ENCODE measurements around the gene USP37.
"Not testable (repeated sequence)": the region's sequence is repeated elsewhere in the genome, so short reads cannot be mapped to it uniquely, and the experiment has no call there.

Gene USP37

DNA sequence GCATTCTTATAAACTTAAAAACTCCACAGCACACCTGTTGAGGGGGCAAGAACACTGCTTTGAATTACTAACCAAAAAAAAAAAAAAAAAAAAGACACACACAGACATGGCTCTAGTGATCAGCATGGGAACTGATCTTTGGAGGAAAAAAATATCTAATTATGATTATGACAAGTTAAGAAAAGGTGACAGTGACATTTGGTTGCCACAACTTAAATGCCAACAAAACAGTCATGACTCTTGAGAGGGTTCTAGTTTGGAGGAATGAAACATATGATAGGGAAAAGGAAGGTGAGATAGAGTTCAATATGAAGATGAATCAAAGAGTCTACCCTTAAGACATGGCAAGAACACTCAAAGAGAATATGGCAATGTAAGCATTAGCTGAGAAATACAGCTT, 20.6 kb downstream of the USP37 start:
- no peak for DNase-seq

DNA sequence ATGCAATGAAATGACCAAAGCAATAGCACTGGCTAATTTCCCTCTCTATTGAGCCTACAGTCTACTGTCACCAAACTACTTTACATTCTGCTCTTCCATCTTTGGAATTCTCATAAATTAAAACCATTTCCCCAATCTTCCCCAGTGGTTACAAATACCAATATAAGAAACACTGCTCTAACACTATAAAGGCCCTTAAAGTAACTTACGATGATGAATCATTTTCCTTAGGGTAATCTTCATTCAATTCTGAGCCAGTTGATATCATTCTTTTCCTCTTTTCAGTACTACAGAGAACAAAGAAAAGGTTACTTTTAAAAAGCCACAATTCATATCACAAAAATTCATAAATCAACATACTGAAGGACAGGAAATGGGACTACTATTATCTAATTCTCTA, 22.1 kb downstream of the USP37 start:
- DNase-seq, result no peak

- DNase-seq, result no peak
Measured at GRCh38 chr2:218540015-218540414, 28.1 kb downstream of the USP37 start.

GRCh38 chr2:218536804-218537494, 31.2 kb downstream of the USP37 start:
- DNase-seq, result no peak

GRCh38 chr2:218529990-218530389, 38.2 kb downstream of the USP37 start:
- no peak for DNase-seq

GRCh38 chr2:218528409-218528808, 39.7 kb downstream of the USP37 start:
- not testable (repeated sequence) for DNase-seq

- no peak for DNase-seq
Measured at GRCh38 chr2:218523651-218524050, 44.5 kb downstream of the USP37 start.

DNA sequence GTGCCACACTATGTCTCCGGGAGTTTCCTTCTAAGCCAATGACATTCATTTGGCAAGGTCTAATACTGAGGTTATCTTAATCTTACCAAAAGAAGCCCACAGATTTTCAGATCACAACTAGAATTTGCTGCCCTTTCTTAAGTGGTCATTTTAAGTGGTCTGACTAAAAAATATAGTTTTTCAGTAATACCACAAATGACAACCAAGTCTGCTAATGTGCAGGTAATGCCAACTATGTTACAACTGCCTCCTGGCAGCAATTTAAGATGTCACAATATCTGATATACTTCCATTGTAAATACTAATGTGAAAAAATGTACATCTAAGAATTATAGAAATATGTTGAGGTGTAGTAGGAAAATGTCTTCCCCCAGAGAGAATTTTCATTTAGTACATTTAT, 49.3 kb downstream of the USP37 start:
- DNase-seq, result no peak

- no peak for DNase-seq
Measured at GRCh38 chr2:218517434-218518206, 50.5 kb downstream of the USP37 start.

- DNase-seq, result no peak
Measured at GRCh38 chr2:218516614-218517013, 51.5 kb downstream of the USP37 start.

- no peak for DNase-seq
Measured at GRCh38 chr2:218513676-218514075, 54.5 kb downstream of the USP37 start.

GRCh38 chr2:218508299-218508698, 59.9 kb downstream of the USP37 start:
- no peak for DNase-seq

GRCh38 chr2:218505754-218506371, 62.3 kb downstream of the USP37 start:
- DNase-seq, result no peak

GRCh38 chr2:218501665-218502064, 66.5 kb downstream of the USP37 start:
- no peak for DNase-seq

DNA sequence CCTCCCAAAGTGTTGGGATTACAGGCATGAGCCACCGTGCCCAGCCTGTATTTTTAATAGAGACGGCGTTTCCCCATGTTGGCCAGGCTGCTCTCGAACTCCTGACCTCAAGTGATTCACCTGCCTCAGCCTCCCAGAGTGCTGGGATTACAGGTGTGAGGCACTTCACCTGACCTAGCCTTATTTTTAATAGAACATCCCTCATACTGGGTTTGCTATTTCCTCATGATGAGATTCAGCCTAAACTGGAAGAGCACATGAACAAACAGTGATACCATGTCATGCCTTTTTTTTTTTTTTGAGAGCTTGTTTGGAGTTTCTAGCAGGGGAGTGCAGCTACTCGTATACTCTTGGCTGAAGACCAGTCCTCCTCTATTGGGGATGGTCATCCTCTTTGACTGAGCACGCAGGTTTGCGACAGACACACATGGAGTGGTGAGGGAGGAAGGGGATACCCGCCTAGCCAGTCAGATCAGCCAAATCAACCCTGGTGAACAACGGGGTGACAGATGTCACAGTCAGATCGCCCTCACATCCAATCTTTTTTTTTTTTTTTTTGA, 67.6 kb downstream of the USP37 start:
- no peak for DNase-seq

DNA sequence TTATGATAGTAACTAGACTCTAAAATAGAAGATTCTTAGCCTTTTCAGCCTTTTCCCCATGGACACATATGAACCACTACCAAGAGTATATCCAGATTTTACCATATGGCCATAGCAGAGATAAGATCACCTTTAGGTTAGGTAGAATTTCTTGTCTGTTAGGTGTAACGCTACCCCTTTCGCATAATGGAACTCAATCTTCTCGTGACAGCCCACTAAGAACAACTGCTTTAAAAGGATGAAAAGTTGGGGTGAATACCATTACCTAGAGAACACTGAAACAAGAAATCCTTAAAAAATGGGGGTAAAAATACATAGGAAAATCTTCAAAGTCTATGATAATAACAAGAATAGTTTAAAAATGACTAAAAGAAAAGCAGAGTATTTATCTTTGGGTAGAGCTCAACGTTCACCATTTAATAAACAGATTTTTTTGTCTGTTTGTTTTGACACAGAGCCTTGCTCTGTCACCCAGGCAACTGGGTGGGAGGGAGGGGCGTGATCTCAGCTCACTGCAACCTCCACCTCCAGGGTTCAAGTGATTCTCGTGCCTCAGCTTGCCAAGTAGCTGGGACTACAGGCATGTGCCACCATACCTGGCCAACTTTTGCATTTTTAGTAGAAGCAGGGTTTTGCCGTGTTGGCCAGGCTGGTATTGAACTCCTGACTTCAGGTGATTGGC, 82.0 kb downstream of the USP37 start:
- DNase-seq, result no peak

DNA sequence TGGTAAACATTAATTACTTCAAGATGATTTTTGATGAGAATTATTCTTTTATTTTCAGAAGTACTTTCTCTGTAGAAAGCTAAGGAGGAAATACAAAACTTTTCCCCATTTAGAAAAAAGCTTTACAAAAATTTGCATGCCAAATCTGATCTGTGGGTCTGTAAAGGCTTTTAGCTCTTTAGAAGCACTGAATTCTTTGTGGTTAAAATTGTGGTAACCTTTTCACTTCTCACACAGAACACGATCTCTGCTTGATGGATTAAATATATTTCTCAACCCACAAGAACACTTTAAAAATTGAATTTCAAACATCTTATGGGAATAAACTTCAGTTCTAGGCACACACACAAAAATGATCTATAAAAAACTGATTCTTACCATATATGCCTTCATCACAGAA, 85.5 kb downstream of the USP37 start:
- no peak for DNase-seq

DNA sequence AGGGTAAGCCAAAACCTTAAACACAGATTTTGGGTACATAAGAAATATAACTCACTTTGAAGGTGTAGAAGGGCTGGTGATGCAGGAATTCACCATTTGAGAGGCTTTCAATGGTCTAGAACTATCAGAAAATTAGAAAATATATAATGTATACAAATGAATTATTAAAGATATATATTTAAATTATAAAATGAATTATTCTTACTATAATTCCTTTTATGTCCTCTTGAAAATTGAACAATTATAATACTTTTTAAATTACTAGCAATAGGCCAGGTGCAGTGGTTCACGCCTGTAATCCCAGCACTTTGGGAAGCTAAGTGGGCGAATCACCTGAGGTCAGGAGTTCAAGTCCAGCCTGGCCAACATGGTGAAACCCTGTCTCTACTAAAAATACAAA, 88.6 kb downstream of the USP37 start:
- no peak for DNase-seq

GRCh38 chr2:218478544-218478943, 89.6 kb downstream of the USP37 start:
- DNase-seq, result no peak

GRCh38 chr2:218477247-218477646, 90.9 kb downstream of the USP37 start:
- no peak for DNase-seq

DNA sequence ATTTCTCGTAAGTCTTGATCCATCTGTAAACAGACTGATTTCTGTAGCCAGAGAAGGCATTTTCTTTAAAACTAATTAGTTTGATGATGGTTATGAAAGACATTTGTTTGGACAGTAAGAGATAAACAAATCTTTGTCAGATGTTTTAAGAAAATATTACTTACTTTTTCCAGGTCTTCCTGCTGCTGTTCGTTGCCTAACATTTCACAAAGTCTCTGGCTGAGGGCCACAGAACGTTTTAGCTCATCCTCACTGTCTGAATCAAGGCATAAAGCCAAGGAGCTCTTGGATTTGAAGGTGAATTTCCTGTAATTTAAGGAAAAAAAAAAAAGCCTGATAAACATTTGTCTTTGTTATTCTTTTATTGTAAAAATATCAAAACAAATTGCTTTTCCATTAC, 91.5 kb downstream of the USP37 start:
- no peak for DNase-seq

GRCh38 chr2:218474527-218474926, 93.6 kb downstream of the USP37 start:
- no peak for DNase-seq

GRCh38 chr2:218472988-218473387, 95.2 kb downstream of the USP37 start:
- no peak for DNase-seq

Measured in stimulated activated CD4-positive, alpha-beta T cell treated with anti-CD3 and anti-CD28 coated beads, Interleukin-15, amount 100 ng/mL, for 24 hours (primary cell).